ELR (cell line): ENCODE measurements around the gene PTPN22.
A peak's percentile ranks its signal among the peaks of the same experiment; 100 is the strongest.
"Not testable (repeated sequence)": the region's sequence is repeated elsewhere in the genome, so short reads cannot be mapped to it uniquely, and the experiment has no call there.

ENCODE experiments used
- DNase-seq: peaks from one replicate; pipeline ENCODE4 v3.0.0-alpha.2; 2015; ENCODE audit warnings: low read depth

The PTPN22 gene

DNA sequence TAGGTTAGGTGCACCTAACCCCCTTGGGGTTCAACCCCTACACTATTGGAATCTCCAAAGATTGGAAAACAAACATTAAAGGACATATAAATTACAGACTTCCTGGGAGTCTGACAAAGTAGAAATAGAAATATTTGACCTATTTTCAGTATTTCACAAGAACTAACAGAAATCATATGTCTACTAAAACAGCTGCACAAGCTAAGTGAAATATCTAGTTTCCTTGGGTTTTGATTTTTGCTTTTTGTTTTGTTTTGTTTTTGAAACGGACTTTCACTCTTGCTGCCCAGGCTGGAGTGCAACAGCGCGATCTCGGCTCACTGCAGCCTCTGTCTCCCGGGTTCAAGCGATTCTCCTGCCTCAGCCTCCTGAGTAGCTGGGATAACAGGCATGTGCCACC, 18.8 kb downstream of the PTPN22 start:
- DNase-seq: not testable (repeated sequence)

DNA sequence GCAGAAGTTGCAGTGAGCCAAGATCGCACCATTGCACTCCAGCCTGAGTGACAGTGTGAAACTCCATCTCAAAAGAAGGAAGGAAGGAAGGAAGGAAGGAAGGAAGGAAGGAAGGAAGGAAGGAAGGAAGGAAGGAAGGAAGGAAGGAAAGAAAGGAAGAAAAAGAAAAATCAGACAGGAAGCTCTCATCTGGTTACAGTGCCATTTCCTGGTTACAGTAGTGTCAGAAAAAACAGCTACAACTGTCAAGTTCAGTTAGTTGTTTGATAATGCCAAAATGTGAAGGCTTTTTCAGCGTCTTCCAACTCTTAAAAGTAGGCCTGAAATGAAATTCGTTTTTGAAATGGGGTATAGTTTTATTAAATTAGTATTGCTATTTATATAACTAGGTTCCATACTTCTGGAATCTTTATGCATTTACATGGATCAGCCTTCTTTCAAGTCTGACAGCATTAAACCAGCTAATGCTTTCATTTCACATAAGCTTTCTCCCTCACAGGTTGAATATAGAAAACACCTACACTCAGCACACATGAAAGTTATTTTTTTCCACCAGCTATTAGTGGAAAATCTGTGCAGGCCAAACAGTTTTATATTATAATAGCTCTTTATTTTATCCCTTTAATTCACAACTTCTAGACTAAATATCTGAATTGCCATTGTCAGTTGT, 21.2 kb downstream of the PTPN22 start:
- DNase-seq: no peak

DNA sequence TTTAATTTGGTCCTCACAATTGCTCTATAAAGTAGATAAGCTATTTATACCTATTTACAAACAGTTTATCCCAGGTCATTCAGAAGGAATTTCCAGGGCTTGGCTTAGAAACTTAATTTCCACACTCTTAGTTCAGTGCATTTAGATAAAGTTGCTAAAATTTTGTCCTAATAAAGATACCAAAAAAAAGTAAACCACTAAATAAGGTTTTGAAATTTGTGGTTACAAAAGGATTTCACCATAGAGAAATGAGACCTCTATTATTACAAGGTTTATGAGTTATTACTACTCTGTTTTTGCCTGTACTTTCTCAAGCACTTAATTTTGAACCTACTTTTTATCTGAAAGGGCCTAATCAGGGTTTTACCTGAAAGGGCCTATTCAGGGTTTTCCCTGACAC, 22.4 kb downstream of the PTPN22 start:
- no peak for DNase-seq

DNA sequence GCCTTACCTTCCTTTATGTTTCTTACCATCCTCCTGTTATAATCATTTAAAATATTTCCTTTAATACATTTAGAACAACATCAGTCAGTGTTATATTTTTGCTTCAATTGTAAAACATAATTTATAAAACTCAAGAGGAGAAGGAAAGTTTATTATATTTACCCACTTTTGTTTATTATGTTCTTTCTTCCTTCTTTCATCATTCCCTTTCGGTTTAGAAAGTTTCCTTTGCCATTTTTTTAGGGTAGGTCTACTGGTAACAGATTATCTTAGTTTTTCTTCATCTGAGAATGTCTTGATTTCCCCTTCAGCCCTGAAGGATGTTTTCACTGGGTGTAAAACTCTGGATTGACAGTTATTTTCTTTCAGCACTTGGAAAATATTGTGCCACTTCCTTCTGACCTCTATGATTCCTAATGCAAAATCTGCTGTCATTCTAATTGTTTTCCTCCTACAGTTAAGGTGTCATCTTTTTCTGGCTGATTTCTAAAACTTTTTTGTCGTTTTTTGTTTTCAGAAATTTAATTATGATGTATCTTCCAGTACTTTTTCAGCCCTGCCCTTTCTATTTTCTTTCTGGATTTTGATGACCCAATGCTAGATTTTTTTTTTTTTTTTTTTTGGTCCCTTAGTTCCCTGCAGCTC, 25.0 kb downstream of the PTPN22 start:
- DNase-seq: no peak

DNA sequence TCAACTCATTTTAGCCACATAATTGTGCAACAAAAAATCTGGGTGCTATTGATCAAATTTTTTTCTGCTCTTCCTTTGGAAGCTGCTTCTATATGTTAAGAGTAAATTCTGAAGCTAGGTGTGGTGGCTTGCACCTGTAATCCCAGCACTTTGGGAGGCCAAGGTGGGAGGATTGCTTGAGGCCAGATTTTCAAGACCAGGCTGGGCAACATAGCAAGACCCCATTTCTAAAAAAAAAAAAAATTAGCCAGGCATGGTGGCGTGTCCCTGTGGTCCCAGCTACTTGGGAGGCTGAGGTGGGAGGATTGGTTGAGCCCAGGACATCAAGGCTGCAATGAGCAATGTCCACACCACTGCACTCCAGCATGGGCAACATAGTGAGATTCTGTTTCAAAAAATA, 35.0 kb downstream of the PTPN22 start:
- no peak for DNase-seq

DNA sequence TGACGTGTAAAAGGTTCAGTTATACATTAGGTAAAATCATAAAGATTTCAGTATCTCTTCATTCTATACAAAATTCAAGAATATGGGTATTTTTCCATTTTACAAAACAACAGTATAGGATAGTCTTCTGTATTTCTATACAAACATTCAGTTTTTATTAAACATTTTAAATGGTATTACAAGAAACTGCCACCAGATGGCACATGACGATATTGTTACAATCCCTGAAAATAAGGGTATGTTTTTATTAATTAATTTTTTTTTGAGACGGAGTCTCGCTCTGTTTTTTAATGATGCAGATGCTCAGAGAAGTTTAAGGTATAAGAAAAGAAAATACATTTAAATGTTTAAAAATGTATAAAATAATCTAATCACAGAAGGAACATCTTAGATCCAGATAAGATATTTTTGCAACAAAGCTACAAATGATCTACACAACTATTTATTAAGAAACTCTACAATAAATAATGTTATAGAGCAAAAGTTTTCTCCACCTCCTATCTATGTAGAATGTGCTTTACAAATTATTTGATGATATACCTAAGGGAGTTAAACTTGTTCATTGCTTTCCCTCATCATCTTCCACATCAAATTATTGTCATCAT, 35.7 kb downstream of the PTPN22 start:
- peak; percentile 79 for DNase-seq

DNA sequence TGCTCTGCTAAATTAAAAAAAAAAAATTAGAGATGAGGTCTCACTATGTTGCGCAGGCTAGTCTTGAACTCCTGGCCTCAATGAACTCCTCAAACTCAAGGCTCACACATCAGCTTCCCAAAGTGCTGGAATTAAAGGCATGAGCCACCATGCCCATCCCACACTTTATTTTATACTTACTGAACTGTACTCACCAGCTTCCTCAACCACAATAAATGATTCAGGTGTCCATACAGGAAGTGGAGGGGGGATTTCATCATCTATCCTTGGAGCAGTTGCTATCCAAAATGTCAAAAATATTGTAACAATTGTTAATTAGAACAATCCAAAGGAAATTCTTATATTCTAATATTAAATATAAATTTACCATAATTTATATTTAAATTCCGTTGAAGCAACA, 36.8 kb downstream of the PTPN22 start:
- peak; percentile 37 for DNase-seq

DNA sequence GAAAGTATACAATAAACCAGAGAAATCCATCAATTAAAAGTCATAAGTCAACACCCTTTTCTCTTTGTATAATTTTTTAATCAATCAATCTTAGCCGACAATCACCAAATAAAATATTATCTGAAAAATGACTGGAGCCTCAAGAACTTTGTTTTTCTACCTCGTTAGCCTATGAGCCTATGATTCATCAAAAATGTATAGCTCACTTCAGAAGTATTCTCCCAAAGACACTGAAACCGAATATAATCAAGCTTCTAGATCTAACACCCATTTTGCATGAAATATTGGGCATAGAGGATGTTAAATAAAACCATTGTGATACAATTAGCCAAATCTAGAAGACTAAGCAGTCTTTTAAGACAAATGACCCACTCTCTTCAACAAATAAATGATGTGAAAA, 41.5 kb downstream of the PTPN22 start:
- DNase-seq: peak; percentile 85

DNA sequence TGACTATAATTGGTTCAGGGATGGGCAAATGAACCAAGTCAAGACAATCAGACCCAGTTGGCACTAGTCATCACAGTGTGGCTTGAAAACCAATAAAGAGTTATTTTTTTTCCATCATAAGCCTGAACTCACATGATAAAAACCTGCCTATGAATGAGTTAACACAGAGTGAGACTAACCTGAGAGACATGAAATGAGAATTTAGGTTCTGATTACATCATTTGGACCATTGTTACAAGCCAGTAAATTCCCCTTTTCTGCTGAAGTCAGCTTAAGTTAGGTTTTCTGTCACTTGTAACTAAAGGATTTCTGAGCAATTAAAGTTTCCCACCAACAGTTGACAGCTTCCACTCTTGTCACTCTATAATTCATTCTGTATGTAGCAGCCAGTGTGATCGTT, 49.6 kb downstream of the PTPN22 start:
- no peak for DNase-seq

DNA sequence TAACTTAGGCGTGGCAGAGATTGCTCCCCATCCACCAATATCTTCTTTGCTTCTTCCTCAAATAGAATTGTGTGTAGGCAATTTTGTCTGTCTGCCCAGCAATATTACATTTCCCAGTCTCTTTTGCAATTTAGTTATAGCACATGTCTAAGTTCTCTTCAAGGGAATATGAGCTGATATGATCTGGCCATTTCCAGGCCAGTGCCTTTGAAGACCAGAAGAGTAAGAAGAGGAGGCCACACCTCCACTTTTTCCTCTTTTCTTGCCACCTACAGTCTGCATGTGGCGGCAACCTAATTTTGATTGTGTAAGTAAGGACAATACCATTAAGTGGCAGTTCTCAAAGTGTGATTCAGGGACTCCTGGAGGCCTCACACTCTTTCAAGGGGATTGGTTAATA, 52.9 kb downstream of the PTPN22 start:
- no peak for DNase-seq

DNA sequence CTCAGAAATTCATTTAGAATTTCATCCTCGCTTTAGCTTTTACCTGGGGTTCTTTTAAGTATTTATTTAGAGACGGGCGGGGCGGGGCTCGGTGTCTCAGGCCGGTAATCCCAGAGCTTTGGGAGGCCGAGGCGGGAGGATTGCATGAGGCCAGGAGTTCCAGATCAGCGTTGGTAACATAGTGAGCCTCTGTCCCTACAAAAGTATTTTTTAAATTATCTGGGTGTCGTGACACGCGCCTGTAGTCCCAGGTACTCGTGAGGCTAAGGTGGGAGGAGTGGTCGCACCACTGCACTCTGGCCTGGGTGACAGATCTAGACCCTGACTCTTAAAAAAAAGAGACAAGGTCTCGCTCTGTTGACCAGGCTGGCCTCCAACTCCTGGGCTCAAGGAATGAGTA, 58.3 kb downstream of the PTPN22 start:
- no peak for DNase-seq

DNA sequence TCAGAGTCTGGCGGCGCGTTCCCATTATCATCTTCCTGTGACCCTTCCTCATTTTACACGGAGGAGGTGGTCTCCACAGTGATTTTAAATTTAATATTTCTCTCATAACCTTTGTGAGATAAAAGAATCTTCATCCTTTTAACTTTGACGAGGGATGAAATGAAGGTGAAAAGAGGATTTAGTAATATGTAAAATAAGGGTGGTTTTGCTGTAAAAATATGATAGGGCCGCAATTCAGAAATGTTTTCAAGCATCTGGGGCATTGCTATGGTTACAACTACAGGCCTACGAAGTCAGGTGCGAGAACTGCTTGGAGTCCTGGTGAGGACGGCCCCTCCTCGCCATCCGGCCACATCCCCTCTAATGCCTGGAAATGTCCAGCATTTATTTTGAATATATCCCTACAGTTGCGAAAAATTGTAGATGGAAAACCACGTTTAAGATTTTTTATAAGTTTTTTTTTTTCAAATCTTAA, 58.8 kb downstream of the PTPN22 start:
- no peak for DNase-seq

DNA sequence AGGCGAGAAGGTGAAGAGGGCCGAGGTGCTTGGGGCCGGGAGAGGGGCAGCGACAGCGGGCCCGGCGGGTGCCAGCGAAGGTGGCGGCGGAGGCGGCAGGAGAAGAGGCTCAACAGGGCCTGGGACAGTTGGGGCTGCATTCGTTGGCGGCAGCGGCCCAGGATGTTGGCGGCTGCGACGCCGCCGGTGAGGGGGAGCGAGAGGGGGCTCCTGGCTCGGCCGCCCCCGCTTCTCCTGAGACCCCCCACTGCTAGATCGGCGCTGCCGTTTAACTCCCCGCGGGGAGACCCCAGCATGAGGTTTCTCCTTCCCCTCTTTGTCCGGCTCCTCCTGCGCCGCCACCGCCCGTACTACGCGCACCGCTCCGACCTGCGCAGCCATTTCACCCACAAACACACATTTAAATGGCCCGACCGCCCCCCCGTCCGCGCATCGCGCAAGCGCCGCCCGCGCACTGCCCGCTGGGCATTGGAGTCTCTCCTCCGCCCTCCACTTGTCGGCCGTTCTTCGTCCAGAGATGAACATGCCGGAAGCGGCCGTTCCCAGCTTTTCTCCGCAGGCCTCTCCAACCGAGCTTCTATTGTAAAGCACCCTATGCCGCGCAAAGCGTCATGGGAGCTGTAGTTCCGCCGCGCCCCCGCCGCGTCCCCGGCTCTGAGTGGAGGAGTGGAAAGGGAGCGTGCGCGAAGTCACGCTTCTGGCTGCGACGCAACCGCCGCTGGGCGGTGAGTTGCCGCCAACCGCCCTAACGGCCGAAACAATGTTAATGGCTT, 59.4 kb downstream of the PTPN22 start, which contains the start of gene RSBN1:
RSBN1 (minus strand) TSS at position 589 of the 773 bp plus-strand sequence; CDS start at position 525, 64 bp downstream.
- peak; percentile 100 for DNase-seq

DNA sequence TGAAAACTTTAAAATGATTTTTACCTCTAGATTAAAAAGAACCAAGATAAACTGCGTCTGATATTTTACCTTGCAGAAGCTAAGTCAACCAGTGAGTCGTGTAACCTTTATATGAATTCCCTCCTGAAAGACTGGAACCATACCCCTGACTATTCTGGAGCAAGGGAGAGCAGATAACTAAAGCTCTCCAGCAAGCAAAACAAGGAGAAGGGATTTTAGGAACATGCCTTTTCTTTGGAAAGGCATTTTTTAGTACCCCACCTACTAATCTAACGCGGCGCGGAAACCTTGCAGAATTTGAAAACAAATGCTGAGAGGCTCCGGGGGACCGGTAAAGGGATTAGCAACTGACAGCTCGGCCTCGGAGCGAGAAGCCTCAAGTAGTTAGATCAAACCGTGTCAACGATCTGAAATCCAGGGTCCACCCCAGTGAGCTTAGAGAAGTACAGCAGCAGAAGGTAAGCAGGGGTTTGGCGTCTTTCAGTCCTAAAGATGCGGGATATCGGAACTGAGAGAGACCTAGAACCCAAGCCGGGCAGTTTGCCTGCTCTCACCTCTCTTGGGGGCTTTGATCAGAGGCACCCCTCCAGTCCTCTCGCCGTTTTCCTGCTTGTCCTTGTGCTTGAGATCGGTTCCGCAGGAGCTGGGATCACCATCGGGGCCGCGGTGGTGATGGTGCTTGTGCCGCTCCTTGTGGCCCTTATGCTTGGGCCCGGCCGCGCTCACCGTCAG, 60.2 kb downstream of the PTPN22 start:
- DNase-seq: peak; percentile 48

DNA sequence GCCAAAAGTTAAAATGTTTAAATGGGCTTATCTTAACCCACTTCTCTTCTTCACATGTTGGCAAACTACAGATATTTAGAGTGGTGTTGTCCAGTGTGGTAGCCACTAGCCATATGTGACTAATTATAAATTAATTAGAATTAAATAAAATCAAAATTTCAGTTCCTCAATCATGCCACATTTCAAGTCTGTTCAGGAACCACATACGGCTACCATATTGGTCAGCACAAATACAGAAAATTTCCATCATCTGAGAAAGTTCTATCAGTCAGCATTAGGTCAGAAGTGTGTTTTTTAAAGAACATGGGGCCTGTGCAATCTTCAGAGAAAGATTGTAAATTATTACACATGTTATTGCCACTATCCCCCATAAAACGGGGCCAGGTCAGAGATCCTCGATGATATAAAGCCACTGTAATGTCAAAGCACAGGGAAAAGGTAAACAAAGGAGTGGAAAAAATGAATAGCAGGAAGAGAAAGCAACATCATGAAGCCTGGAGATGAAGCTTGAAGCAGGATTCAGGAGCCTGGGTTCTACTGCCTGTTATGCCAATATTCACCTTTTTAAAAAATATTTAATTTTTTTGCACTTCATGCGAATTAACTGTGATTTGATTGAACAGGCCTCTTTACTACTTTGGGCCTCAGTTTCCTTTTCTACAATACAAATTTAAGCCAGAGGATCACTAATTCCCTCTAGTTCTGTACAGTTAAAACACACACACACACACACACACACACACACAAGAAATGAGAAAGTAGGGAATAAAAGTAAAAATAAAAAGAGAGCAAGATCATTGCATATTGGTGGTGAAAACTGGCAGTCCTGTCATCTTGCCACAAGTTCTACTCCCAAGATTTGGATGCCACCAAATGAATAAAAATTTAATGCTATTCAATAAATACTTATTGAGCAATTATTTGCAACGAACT, 61.6 kb downstream of the PTPN22 start:
- peak; percentile 56 for DNase-seq

DNA sequence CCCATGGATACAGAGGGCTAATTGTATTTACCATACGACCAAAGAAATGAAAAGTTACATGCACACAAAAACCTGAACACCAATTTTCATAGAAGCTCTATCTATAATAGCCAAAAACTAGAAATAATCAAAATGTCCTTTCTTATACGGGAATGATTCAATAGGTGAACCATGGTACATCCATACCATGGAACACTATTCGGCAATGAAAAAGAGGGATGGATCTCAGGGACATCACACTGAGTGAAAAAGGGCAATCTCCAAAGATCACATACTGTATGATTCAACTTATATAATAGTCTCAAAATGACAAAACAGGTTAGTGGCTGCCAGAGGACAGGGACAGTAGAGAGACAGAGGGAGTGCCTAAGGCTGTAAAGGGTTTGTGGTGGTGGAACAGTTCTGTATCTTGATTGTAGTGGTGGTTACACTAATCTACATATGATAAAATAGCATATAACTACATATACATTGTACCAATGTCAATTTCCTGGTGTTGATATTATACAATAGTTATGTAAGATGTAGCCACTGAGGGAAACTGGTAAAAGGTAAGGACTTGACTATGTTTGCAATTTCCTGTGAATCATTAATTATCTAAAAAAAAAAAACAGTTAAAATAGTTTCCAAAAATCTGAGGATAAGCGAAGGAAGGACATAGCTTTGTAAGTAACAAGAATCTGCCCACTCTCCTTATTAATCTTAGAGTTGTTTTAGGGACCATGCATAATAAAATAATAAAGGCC, 62.9 kb downstream of the PTPN22 start:
- DNase-seq: peak; percentile 52

DNA sequence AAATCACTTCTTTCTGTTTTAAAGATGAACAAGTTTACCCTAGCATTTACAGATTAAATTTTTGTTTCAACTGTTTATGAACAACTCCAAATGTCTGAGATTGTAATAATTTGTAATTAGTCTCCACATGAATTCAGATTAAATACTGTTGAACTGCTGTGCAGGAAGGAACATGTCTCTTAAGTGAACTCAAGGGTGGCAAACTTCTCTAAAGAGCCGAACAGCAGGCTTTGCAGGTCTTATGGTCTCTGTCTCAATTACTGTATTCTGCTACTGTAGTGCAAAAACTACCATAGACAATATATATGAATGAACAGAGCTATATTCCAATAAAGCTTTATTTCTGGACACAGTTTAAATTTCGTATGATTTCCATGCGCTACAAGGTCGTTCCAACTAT, 65.9 kb downstream of the PTPN22 start:
- no peak for DNase-seq

DNA sequence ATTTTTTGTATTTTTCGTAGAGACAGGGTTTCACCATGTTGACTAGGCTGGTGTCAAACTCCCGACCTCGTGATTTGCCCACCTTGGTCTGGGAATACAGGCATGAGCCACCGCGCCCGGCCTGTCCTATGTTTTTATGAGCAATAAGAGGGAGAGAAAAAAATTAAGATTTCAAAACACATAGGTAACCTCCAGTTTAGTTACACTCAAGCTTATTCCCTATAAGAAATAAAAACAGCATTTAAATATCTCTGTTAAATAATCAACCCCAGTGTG, 66.3 kb downstream of the PTPN22 start:
- DNase-seq: no peak

DNA sequence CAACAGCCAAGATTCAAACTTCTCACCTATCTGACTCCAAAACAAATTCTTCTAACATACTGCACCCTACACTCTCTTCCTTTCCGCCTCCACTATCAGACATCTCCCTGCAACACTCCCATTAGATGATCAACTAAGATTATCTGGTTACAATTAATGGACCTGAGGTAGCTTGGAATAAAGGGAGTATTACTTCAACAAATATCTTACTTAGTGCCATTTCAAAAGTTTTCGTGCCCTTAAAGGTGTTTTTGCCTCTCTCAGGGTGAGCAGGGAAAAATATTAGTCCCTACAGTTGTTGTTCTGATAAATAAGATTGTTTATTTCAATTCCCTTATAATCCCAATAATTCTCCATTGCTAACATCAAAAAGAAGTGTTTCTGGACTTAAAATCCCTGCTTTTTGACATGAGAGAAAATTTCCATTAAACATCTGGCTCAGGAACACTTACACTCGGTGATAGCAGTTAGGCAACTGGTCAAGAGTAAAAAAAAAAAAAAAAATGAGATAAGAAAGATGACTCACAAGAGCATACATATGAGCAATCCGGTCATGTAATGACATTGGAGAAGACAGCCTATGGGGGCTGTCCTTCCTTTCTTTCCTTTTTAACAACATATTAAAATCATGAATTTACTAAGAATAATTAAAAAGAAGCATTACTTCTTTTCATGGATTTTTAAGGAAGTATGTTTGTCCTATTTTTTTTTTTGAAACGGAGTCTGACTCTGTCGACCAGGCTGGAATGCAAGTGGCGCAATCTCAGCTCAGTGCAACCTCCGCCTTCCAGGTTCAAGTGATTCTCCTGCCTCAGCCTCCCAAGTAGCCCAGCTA, 66.9 kb downstream of the PTPN22 start:
- DNase-seq: peak; percentile 88
